Stimulated activated naive CD8-positive, alpha-beta T cell treated with anti-CD3 and anti-CD28 coated beads, Interleukin-15, Interleukin-2, amounts not matched to agents 100 ng/mL and 50 ng/mL, for 24 hours (primary cell): ENCODE data around the gene SUSD4.
"Not testable (repeated sequence)": the region's sequence is repeated elsewhere in the genome, so short reads cannot be mapped to it uniquely, and the experiment has no call there.

Experiments used
- H3K27ac Mint-ChIP-seq: one replicate; pipeline ENCODE4 v1.8.0; 2021; ENCODE audit warnings: mild to moderate bottlenecking, mixed read lengths
- H3K27me3 Mint-ChIP-seq: one replicate; pipeline ENCODE4 v1.8.0; 2021; ENCODE audit warnings: mixed read lengths
- H3K36me3 Mint-ChIP-seq: one replicate; pipeline ENCODE4 v1.8.0; 2021; ENCODE audit warnings: low read depth, mixed read lengths
- H3K4me1 Mint-ChIP-seq: one replicate; pipeline ENCODE4 v1.8.0; 2021; ENCODE audit warnings: low read depth, mixed read lengths
- H3K4me3 Mint-ChIP-seq: one replicate; pipeline ENCODE4 v1.8.0; 2021; ENCODE audit warnings: mild to moderate bottlenecking, mixed read lengths
- H3K9me3 Mint-ChIP-seq: one replicate; pipeline ENCODE4 v1.8.0; 2021; ENCODE audit warnings: mixed read lengths

The SUSD4 gene

DNA sequence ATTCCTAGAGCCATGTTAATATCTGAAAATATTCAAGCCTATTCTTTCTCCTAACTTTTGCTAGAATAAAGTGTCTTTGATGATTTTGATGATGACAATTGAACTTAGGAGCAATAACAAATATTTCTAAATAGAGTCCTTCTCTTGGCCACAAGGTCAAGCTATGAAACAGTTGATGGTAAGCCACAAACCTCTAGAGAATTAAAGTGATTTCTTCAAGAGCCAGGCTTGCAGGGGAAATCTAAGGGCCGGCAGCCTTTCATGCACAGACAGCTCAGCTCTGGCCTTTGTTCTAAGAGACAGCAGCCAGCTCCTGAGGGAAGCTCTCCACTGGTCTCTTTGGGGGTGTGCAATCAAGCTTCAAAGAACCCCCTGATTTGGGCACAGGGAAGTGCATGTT is 59.0 kb downstream of the SUSD4 start:
- Mint-ChIP-seq H3K9me3 (no peaks in the 10 kb centered on the region), H3K4me3 (no peak overlapping the region), H3K4me1 (peaks cover 23% of the 10 kb centered on the region), H3K27ac (no peak overlapping the region), H3K36me3 (no peaks in the 10 kb centered on the region), H3K27me3 (no peaks in the 10 kb centered on the region)

DNA sequence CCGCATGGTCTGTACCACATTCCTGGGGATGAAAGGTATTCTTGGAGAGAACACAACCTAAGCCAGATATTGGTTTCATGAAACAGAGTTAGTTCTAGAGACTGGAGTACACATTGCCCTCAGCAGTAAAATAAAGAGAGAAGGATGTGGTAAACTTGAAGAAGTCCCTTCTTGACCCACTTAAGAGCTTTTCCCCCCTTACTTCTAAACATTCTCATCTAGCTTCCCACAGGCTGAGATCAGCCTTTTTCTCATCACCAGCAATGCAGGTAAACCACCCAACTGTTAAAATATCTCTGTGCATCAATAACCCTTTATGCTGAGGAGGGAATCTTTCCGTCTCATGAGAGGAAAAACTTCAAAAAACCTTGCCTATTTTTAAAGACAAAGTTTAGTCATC is 62.6 kb downstream of the SUSD4 start:
- H3K4me1 Mint-ChIP-seq = peaks cover 23% of the 10 kb centered on the region
- H3K27ac Mint-ChIP-seq = no peak overlapping the region
- no peak overlapping the region for H3K4me3 Mint-ChIP-seq
- H3K9me3 Mint-ChIP-seq = no peaks in the 10 kb centered on the region
- no peaks in the 10 kb centered on the region for H3K27me3 Mint-ChIP-seq
- H3K36me3 Mint-ChIP-seq = no peaks in the 10 kb centered on the region

DNA sequence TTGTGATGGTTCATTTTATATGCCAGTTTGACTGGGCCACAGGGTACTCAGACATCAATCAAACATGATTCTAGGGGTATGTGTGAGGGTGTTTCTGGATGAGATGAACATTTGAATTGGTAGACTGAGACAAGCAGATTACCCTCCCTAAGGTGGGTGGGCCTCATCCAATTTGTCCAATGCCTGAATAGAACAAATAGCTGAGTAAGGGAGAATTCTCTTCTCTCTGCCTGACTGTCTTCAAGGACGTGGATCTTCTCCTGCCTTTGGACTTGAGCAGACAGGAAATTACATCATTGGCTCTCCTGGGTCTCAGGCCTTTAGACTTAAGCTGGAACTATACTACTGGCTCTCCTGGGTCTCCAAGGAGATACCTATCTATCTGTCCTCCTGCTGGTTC is 64.4 kb downstream of the SUSD4 start:
- no peak overlapping the region for H3K27ac Mint-ChIP-seq
- no peak overlapping the region for H3K4me3 Mint-ChIP-seq
- H3K4me1 Mint-ChIP-seq = peaks cover 23% of the 10 kb centered on the region
- no peaks in the 10 kb centered on the region for H3K36me3 Mint-ChIP-seq
- H3K9me3 Mint-ChIP-seq = no peaks in the 10 kb centered on the region
- no peaks in the 10 kb centered on the region for H3K27me3 Mint-ChIP-seq

DNA sequence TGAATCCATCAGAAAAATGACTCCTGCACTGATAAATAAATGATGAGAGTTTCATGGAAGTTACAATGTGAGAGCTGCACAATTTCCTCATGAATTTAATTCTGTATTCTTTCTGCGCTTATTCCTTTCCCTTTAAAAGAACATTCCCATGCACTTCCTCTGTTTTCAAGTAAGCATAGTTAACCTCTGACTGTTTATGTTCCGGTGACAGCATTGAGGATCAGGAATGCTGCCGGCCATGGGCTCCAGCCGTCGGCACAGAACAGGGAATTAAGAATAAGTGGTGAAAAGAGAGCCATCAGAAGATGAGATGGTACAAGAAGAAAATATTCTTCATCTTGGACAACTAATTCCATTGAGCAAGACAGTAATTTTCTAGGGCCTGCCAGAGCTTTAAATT is 65.3 kb downstream of the SUSD4 start:
- Mint-ChIP-seq H3K4me3 (no peak overlapping the region), H3K36me3 (no peaks in the 10 kb centered on the region), H3K9me3 (no peaks in the 10 kb centered on the region), H3K27me3 (no peaks in the 10 kb centered on the region), H3K4me1 (peaks cover 23% of the 10 kb centered on the region), H3K27ac (no peak overlapping the region)

DNA sequence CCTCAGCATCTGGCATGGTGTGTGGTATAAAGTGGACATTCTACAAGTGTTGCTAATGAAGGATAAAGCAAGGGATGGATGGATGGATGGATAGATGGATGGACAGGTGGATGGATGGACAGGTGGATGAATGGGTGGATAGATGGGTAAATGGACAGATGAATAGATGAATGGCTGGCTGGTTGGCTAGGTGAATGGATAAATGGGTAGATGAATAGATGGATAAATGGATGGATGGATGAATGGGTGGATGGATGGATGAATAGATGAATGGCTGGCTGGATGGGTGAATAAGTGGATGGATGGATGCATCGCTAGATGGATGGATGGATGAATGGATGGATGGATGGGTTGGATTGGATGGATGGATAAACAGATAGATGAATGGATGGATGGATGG is 66.2 kb downstream of the SUSD4 start:
- no peak overlapping the region for H3K4me3 Mint-ChIP-seq
- no peaks in the 10 kb centered on the region for H3K36me3 Mint-ChIP-seq
- no peaks in the 10 kb centered on the region for H3K27me3 Mint-ChIP-seq
- H3K9me3 Mint-ChIP-seq = no peaks in the 10 kb centered on the region
- peaks cover 23% of the 10 kb centered on the region for H3K4me1 Mint-ChIP-seq
- H3K27ac Mint-ChIP-seq = no peak overlapping the region

DNA sequence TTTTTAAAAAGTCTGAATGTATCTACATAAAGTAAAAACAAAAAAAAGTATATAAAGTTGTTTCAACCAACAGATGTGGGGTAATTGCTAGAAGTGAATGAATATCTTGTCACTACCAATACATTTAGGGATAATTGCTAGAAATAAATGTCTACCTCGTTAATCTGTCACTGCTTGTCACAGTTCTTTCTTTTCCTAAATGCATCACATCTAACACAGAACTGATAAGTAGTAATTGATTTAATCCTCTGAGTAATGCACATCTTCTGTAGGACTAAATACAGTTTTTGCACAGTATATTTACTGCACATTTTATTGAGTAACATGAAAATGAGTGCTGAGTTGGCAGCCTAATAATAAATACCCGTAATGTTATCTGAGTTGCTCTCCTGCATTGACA is 72.2 kb downstream of the SUSD4 start:
- Mint-ChIP-seq H3K27me3 (no peaks in the 10 kb centered on the region), H3K9me3 (no peaks in the 10 kb centered on the region), H3K4me3 (no peak overlapping the region), H3K36me3 (no peaks in the 10 kb centered on the region), H3K27ac (no peak overlapping the region), H3K4me1 (no peaks in the 10 kb centered on the region)

DNA sequence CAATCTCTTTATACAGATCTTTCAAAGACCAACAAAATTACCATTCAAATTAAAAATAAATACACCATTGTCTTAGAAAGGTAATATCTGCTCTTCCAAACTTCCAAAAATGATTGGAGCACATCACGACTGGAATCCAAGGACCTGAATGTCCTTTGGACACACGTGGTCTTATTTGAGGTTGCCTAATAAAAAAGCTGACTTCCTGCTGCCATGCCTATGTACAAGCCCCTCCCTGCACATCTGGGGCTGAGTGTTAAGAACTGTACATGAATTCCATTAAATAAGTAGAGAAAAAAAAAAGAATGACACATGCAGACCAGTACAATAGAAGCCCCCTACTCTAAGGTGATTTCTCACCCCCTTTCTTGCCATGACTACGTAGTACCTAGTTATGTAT is 73.6 kb downstream of the SUSD4 start:
- no peak overlapping the region for H3K27ac Mint-ChIP-seq
- no peaks in the 10 kb centered on the region for H3K27me3 Mint-ChIP-seq
- no peak overlapping the region for H3K4me3 Mint-ChIP-seq
- peaks cover 3% of the 10 kb centered on the region for H3K9me3 Mint-ChIP-seq
- H3K4me1 Mint-ChIP-seq = no peaks in the 10 kb centered on the region
- no peaks in the 10 kb centered on the region for H3K36me3 Mint-ChIP-seq

DNA sequence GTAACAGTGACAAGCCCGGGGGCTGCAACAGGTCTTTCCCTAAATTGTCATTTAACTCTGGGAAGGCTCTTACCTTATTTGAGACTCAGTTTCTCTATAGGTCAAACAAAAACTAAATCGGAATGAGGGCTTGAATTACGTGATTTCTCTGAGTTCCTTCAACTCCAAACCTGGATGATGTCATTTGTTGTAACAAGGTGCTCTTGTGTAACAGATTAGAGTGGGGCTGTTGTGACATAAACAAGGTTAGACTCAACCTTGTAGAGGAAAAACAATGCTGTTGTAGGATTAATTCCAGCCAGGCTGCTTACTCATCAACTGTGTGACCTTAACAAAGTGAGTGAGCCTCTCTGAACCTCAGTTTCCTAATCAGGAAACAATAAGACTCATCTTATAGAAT is 74.4 kb downstream of the SUSD4 start:
- Mint-ChIP-seq H3K4me3 (no peak overlapping the region), H3K27me3 (no peaks in the 10 kb centered on the region), H3K4me1 (no peaks in the 10 kb centered on the region), H3K36me3 (no peaks in the 10 kb centered on the region), H3K9me3 (peaks cover 7% of the 10 kb centered on the region), H3K27ac (no peak overlapping the region)

DNA sequence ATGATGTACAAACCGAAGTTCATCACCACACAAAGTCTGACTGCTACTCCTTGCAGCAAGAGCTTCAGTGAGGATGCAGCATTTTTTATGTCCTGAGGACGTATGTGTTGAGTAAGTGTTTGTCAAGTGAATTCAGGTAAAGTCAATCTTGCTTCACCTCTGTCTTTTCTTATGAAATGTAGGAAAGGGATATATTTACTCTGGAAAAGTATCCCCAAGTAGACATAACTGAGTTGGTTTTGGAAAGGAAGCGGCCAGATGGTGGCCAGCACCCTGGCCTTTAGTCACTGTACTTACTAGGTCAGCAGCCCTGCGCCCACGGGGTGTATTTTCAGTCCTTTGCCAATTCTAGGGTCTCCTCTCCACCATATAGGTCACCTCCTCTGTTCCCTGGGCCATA is 75.2 kb downstream of the SUSD4 start:
- Mint-ChIP-seq H3K27ac (no peak overlapping the region), H3K9me3 (peaks cover 11% of the 10 kb centered on the region)

DNA sequence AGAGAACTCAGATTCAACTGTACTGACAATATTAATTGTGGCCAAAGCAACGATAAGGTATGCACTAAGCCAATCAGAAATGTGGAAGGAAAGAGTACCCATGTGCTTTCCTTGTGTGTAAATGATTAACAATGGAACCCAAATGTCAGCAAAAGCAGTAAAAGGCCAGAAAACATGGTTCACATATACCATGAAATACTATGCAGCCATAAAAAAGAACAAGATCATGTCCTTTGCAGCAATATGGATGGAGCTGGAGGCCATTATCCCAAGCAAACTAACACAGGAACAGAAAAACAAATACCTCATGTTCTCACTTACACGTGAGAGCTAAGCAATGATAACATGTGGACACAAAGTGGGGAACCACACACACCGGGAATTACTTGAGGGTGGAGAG is 78.5 kb downstream of the SUSD4 start:
- Mint-ChIP-seq H3K4me3 (no peak overlapping the region), H3K27ac (no peak overlapping the region), H3K9me3 (peaks cover 15% of the 10 kb centered on the region), H3K27me3 (no peaks in the 10 kb centered on the region), H3K4me1 (no peaks in the 10 kb centered on the region), H3K36me3 (no peaks in the 10 kb centered on the region)

More for the DNA sequence above, 75.2 kb downstream of the SUSD4 start:
- no peaks in the 10 kb centered on the region for H3K36me3 Mint-ChIP-seq
- H3K4me3 Mint-ChIP-seq = no peak overlapping the region
- H3K4me1 Mint-ChIP-seq = no peaks in the 10 kb centered on the region
- H3K27me3 Mint-ChIP-seq = no peaks in the 10 kb centered on the region

DNA sequence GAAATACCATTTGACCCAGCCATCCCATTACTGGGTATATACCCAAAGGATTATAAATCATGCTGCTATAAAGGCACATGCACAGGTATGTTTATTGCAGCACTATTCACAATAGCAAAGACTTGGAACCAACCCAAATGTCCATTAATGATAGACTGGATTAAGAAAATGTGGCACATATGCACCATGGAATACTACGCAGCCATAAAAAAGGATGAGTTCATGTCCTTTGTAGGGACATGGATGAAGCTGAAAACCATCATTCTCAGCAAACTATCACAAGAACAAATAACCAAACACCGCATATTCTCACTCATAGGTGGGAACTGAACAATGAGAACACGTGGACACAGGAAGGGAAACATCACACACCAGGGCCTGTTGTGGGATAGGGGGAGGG is 80.3 kb downstream of the SUSD4 start:
- not testable (repeated sequence) for H3K27me3 Mint-ChIP-seq, H3K4me1 Mint-ChIP-seq, H3K36me3 Mint-ChIP-seq, H3K4me3 Mint-ChIP-seq, H3K27ac Mint-ChIP-seq
- H3K9me3 Mint-ChIP-seq = peaks cover 15% of the 10 kb centered on the region

DNA sequence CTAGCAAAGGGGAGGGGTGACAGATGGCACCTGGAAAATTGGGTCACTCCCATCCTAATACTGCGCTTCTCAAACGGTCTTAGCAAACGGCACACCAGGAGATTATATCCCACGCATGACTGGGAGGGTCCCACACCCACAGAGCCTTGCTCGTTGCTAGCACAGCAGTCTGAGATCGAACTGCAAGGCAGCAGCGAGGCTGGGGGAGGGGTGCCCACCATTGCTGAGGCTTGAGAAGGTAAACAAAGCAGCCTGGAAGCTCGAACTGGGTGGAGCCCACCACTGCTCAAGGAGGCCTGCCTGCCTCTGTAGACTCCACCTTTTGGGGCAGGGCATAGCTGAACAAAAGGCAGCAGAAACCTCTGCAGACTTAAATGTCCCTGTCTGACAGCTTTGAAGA is 85.7 kb downstream of the SUSD4 start:
- peaks cover 11% of the 10 kb centered on the region for H3K4me1 Mint-ChIP-seq
- H3K4me3 Mint-ChIP-seq, H3K36me3 Mint-ChIP-seq, H3K27me3 Mint-ChIP-seq, H3K9me3 Mint-ChIP-seq, H3K27ac Mint-ChIP-seq: not testable (repeated sequence)

DNA sequence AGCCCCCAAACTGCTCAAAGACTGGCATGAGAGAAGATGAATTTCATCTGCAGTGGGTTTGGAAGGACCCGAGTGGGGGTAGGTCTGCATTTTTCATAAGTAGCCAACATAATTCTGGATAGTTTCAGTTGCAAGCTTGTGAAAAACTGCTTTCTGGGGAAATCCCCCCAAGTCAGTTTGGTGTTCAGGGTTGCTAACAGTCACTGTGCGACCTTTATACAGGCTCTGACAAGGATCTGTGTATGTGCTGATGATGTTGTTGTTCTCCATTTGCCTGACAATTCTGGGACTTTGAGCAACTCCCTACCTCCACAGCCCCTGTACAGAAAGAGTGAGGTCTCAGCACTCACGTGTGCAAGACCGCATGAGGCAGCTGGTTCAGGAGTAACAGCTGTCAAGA is 87.9 kb downstream of the SUSD4 start:
- H3K36me3 Mint-ChIP-seq = no peaks in the 10 kb centered on the region
- H3K27me3 Mint-ChIP-seq = no peaks in the 10 kb centered on the region
- H3K4me3 Mint-ChIP-seq = no peak overlapping the region
- H3K9me3 Mint-ChIP-seq = peaks cover 3% of the 10 kb centered on the region
- H3K4me1 Mint-ChIP-seq = peaks cover 11% of the 10 kb centered on the region
- no peak overlapping the region for H3K27ac Mint-ChIP-seq

DNA sequence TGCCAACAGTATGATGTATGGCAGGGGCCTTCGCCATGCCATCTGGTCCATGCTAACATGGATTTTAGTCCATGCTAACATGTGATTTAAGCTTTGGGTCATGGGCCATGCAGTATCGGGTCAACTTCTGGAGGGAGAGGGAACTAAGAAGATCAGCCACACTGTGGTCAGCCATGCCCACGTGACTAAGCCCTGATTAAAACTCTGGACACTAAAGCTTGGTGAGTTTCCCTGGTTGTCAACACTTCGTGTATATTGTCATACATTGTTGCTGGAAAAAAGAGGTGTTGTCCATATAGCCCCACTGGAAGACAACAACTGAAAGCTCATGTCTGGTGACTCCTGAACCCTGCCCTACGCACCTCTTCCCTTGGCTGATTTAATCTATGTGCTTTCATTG is 90.5 kb downstream of the SUSD4 start:
- H3K36me3 Mint-ChIP-seq = no peaks in the 10 kb centered on the region
- peaks cover 11% of the 10 kb centered on the region for H3K4me1 Mint-ChIP-seq
- H3K27ac Mint-ChIP-seq = no peak overlapping the region

DNA sequence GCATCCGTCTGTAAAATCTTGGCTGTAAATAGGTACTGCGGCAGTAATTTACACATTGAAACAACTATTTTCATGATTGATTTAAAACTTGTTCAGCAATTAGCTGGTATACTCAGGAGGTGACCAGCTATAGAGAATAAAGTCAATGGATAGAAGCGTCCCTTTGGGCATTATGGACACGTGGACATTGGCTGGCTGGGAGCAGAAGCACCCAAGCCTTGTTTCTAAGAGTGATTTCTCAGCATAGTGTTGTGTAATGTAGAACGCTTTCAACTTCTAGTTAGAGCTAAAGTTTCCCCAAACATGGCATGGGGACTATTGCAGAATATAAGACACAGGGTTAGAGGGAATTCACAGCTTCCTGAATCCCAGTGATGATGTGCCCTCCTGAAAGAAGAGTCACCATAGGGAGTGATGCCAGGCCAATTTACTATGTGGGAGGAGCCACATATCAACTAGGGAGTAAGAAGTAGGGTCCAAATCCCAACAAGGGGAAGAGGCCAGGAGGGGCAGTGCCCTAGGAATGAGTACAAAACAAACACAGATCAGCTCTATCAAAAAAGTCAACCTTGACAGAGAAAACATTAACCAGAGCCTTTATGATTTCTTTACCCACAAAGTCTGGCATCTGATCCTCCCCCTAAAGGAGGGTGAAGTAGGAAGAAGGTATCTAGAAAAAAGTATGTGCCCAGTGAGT is 92.7 kb downstream of the SUSD4 start:
- Mint-ChIP-seq H3K27me3 (no peaks in the 10 kb centered on the region), H3K36me3 (no peaks in the 10 kb centered on the region), H3K9me3 (no peaks in the 10 kb centered on the region), H3K4me1 (peaks cover 9% of the 10 kb centered on the region), H3K27ac (no peak overlapping the region), H3K4me3 (no peak overlapping the region)

More for the DNA sequence above, 90.5 kb downstream of the SUSD4 start:
- no peak overlapping the region for H3K4me3 Mint-ChIP-seq
- H3K27me3 Mint-ChIP-seq = no peaks in the 10 kb centered on the region
- H3K9me3 Mint-ChIP-seq = no peaks in the 10 kb centered on the region

DNA sequence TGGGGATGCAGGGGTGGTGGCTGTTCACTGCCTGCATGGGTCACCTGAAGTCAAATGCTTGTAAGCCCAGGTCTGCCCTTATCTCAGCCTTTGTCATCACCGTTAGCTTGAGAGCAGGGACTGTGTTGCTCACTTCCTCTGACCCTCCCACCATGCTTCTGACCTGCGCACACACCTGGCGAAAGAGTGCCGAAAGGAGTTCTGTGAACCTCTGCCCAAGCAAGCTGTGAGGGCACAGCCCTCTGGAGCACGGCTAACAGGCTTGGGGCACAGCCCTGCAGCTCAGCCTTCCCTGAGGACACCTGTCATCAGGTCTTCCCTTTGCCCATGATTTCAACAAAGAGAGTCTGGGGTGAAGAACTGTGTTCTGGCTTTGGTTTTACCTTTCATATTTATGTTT is 93.8 kb downstream of the SUSD4 start:
- Mint-ChIP-seq H3K36me3 (no peaks in the 10 kb centered on the region), H3K9me3 (no peaks in the 10 kb centered on the region), H3K27ac (no peak overlapping the region), H3K4me1 (no peaks in the 10 kb centered on the region), H3K27me3 (no peaks in the 10 kb centered on the region), H3K4me3 (no peak overlapping the region)
